NCI-H510A treated with DMSO at 0.1 percent for 48 hours (cell line): ENCODE results near the gene GPR162.
"Not testable (repeated sequence)": the region's sequence is repeated elsewhere in the genome, so short reads cannot be mapped to it uniquely, and the experiment has no call there.

Experiments
- DNase-seq: peaks from one replicate; lab custom pipeline; 2025; lab: John Stamatoyannopoulos, UW

GPR162 gene

DNA sequence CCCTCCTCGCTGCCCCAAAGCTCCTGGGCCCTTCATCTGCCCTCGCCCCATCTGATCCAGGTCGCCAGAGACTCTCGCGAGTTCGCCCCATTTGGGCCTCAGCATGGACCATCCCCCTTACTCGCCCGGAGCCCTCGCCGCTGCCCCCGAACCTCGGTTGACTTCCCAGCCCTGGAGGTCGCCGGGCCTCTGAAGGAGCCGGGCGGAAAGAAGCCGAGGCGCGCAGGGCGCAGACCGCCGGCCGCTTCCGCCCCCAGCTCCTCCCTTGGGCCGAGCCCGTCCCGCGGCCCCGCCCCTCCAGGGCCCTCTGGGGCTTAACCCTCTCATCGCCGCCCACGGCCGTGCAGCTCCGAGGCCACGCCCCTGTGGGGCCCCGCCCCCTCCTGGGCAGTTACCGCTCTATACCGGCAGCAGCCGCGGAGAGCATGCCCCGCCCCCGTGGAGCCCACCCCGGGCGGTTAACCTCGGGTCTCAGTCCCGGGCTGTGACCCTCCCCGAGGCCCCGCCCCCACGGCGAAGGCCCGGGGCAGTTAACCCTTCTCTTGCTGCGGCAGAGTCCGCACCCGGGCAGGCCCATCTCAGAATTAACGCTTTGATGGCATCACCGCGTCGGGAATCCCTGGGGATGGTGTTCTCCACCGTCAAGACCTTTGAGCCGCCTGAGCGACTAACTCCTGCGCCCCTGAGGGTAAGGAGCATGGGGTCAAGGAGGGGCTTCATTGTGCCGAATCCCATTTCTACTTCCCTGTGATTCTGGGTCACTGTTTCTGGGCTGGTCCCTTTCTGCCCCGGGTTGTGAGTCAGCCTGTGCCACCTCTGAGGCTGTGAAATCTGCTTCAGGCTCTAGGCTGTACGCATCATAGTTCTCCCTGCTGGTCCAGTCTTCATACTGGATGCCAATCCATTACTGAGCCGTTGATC lies 51.7 kb downstream of the GPR162 start, which contains the start of gene SPSB2:
Gene SPSB2, minus strand, starts transcription at position 210 of the 921 bp plus-strand sequence. CDS start 402 bp downstream, outside the sequence.
- DNase-seq = peak; percentile 81

DNA sequence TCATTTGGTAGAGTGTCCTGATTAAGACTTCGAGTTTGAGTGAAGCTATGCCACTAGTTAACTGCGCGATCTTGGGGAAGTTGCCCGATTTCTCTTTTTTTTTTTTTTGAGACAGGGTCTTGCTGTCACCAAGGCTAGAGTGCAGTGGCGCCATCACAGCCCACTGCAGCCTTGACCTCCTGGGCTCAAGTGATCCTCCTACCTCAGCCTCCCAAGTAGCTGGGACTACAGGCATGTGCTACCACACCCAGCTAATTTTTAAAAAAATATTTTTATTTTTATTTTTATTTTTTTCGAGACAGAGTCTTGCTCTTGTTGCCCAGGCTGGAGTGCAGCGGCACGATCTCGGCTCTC lies 52.4 kb downstream of the GPR162 start:
- not testable (repeated sequence) for DNase-seq
